Measurements from ENCODE around the gene SLK.

SLK gene

GRCh38 chr10:104025524-104025923 lies 58.6 kb downstream of the SLK start:
- DNase-seq: peak in 5 of 42 donors; percentile 33 to 66 (median 53)
- intact Hi-C loops (cut with DNase I): loop anchor here (10.0 kb wide), 1 partner anchor 111 kb away; the partner anchor contains the start of gene STN1

- intact Hi-C loops (cut with DNase I): loop anchor here (10.0 kb wide), 1 partner anchor 112 kb away; the partner anchor contains the start of gene STN1
- no peak for DNase-seq
Measured at GRCh38 chr10:104026762-104027161, 59.8 kb downstream of the SLK start.

GRCh38 chr10:104028146-104028545 lies 61.2 kb downstream of the SLK start:
- DNase-seq: peak in 40 of 42 donors; percentile 45 to 90 (median 72)
- intact Hi-C loops (cut with DNase I): loop anchor here (10.0 kb wide), 1 partner anchor 113 kb away; the partner anchor contains the start of gene STN1

- intact Hi-C loops (cut with DNase I): loop anchor here (10.0 kb wide), 1 partner anchor 114 kb away; the partner anchor contains the start of gene STN1
- peak in 1 of 42 donors; percentile 17 for DNase-seq
Measured at GRCh38 chr10:104028823-104029520, 62.0 kb downstream of the SLK start.

- intact Hi-C loops (cut with DNase I): loop anchor here (10.0 kb wide), 1 partner anchor 115 kb away; the partner anchor contains the start of gene STN1
- DNase-seq: peak; percentile 52 to 96 (median 84)
Measured at GRCh38 chr10:104029521-104029860, 62.6 kb downstream of the SLK start.

GRCh38 chr10:104031631-104032030 lies 64.7 kb downstream of the SLK start:
- intact Hi-C loops (cut with DNase I): no loop called here
- peak in 9 of 42 donors; percentile 13 to 65 (median 36) for DNase-seq

- intact Hi-C loops (cut with DNase I): no loop called here
Measured at GRCh38 chr10:104032144-104032775, 65.3 kb downstream of the SLK start.

GRCh38 chr10:104033401-104033930 lies 66.5 kb downstream of the SLK start:
- intact Hi-C loops (cut with DNase I): no loop called here
- DNase-seq: peak in 9 of 42 donors; percentile 14 to 62 (median 32)

More at GRCh38 chr10:104032144-104032775, 65.3 kb downstream of the SLK start:
- peak in 9 of 42 donors; percentile 8 to 55 (median 38) for DNase-seq

- peak in 36 of 42 donors; percentile 26 to 83 (median 55) for DNase-seq
- intact Hi-C loops (cut with DNase I): no loop called here
Measured at GRCh38 chr10:104033966-104034365, 67.0 kb downstream of the SLK start.

- intact Hi-C loops (cut with DNase I): no loop called here
- DNase-seq: peak in 2 of 42 donors; percentile 34 to 42
Measured at GRCh38 chr10:104034401-104035193, 67.7 kb downstream of the SLK start.

- DNase-seq: peak in 4 of 42 donors; percentile 1 to 41 (median 18)
- intact Hi-C loops (cut with DNase I): no loop called here
Measured at GRCh38 chr10:104035194-104036068, 68.5 kb downstream of the SLK start.

- intact Hi-C loops (cut with DNase I): no loop called here
- DNase-seq: no peak
Measured at GRCh38 chr10:104036069-104036384, 69.1 kb downstream of the SLK start.

- peak in 4 of 42 donors; percentile 9 to 50 (median 30) for DNase-seq
- intact Hi-C loops (cut with DNase I): no loop called here
Measured at GRCh38 chr10:104036518-104037260, 69.7 kb downstream of the SLK start.

- DNase-seq: peak in 4 of 42 donors; percentile 8 to 41 (median 22)
- intact Hi-C loops (cut with DNase I): no loop called here
Measured at GRCh38 chr10:104037261-104037951, 70.5 kb downstream of the SLK start.

- intact Hi-C loops (cut with DNase I): no loop called here
- peak in 3 of 42 donors; percentile 3 to 24 (median 20) for DNase-seq
Measured at GRCh38 chr10:104038537-104038936, 71.6 kb downstream of the SLK start.

GRCh38 chr10:104038958-104039752 lies 72.2 kb downstream of the SLK start:
- intact Hi-C loops (cut with DNase I): no loop called here
- DNase-seq: peak in 3 of 42 donors; percentile 5 to 34 (median 28)
